GM12878 (cell line): ENCODE data around the gene RHBDD1. TPM values are rescaled to one million over a fixed set of nuclear protein-coding genes. Genes with fewer than 3 reads are reported as not detected.

Experiments used
- BACH1 ChIP-seq: fragments of 450-650 bp; IDR thresholded peaks from 2 replicates; pipeline ENCODE4 v1.6.1; 2017; ENCODE audit warnings: mild to moderate bottlenecking, borderline replicate concordance
- BRCA1 ChIP-seq: IDR thresholded peaks from 2 replicates; pipeline ENCODE4 v1.6.1; 2011; ENCODE audit warnings: low read depth, low read length, improper control_type of control experiment
- CHD4 ChIP-seq: fragments of 200-600 bp; sonication (generic); IDR thresholded peaks from 2 replicates; pipeline ENCODE4 v1.6.1; 2016; ENCODE audit warnings: mild to moderate bottlenecking
- FOXM1 ChIP-seq: IDR thresholded peaks from 2 replicates; pipeline ENCODE4 v1.6.1; 2012; ENCODE audit warnings: low read depth, mild to moderate bottlenecking, inconsistent platforms, low read length, moderate library complexity
- GATAD2B ChIP-seq: fragments of 450-650 bp; conservative IDR thresholded peaks from 2 replicates; pipeline ENCODE4 v1.6.1; 2017; ENCODE audit warnings: low read depth, mild to moderate bottlenecking, moderate library complexity
- KDM1A ChIP-seq: fragments of 200-600 bp; sonication (generic); IDR thresholded peaks from 2 replicates; pipeline ENCODE4 v1.6.1; 2016; ENCODE audit warnings: borderline replicate concordance
- MEF2A ChIP-seq: IDR thresholded peaks from 2 replicates; pipeline ENCODE4 v1.6.1; 2011; ENCODE audit warnings: low read depth, mild to moderate bottlenecking, low read length, moderate library complexity; ENCODE audit not compliant: insufficient read depth
- MTA2 ChIP-seq: fragments of 450-650 bp; IDR thresholded peaks from 2 replicates; pipeline ENCODE4 v1.6.1; 2016; ENCODE audit warnings: low read depth, mild to moderate bottlenecking, moderate library complexity
- MYB ChIP-seq: fragments of 150-350 bp; IDR thresholded peaks from 2 replicates; pipeline ENCODE4 v1.6.1; 2014; ENCODE audit warnings: mild to moderate bottlenecking, low read depth, low read length, borderline replicate concordance
- NFXL1 ChIP-seq: fragments of 450-650 bp; IDR thresholded peaks from 2 replicates; pipeline ENCODE4 v1.6.1; 2017; ENCODE audit warnings: antibody characterized with exemption, mild to moderate bottlenecking, borderline replicate concordance
- PAX8 ChIP-seq: fragments of 450-650 bp; IDR thresholded peaks from 2 replicates; pipeline ENCODE4 v1.6.1; 2017; ENCODE audit warnings: mild to moderate bottlenecking, moderate library complexity
- POLR2A ChIP-seq: IDR thresholded peaks from 2 replicates; pipeline ENCODE4 v1.6.1; 2011; ENCODE audit warnings: low read depth, mild to moderate bottlenecking, low read length
- RUNX3 ChIP-seq: IDR thresholded peaks from 2 replicates; pipeline ENCODE4 v1.6.1; 2012; ENCODE audit warnings: low read length, inconsistent platforms
- SIX5 ChIP-seq: IDR thresholded peaks from 2 replicates; pipeline ENCODE4 v1.6.1; 2011; ENCODE audit warnings: mild to moderate bottlenecking, low read depth, low read length, moderate library complexity; ENCODE audit not compliant: severe bottlenecking
- TAF1 ChIP-seq: IDR thresholded peaks from 2 replicates; pipeline ENCODE4 v1.6.1; 2011; ENCODE audit warnings: mild to moderate bottlenecking, low read depth, low read length, borderline replicate concordance
- TCF12 ChIP-seq: IDR thresholded peaks from 2 replicates; pipeline ENCODE4 v1.6.1; 2011; ENCODE audit warnings: low read depth, mild to moderate bottlenecking, low read length
- ZBED1 ChIP-seq: IDR thresholded peaks from 2 replicates; pipeline ENCODE4 v1.6.1; 2016; ENCODE audit warnings: borderline replicate concordance
- ZNF687 ChIP-seq: fragments of 450-650 bp; IDR thresholded peaks from 2 replicates; pipeline ENCODE4 v1.6.1; 2017; ENCODE audit warnings: mild to moderate bottlenecking, moderate library complexity
- ZSCAN29 ChIP-seq: fragments of 450-650 bp; IDR thresholded peaks from 2 replicates; pipeline ENCODE4 v1.6.1; 2017; ENCODE audit warnings: mild to moderate bottlenecking, moderate library complexity
- polyA plus RNA-seq, 11 experiments: library from polyadenylated mRNA; depleted of rRNA in 4 of 11; unstranded in 6 of 11; stranded (reverse) in 5 of 11; fragments of >200 nt; fragmentation: Nextera tagmentation in 4 of 11; fragmentation: Illumina TruSeq in 1 of 11; extraction: Ambion mirVana in 4 of 11; extraction: Trizol in 1 of 11; gene quantifications; 1 replicate in 1 of 11; 2 replicates in 10 of 11; pipeline versions ENCODE4 v1.2.1 to v1.2.3, GENCODE V29; 2011 to 2016; ENCODE audit warnings: inconsistent platforms in 2 of 11, missing spikeins in 2 of 11, low read depth in 1 of 11
- total RNA-seq, 4 experiments: library from RNA; depleted of rRNA in 3 of 4; stranded (reverse); fragments of >200 nt in 3 of 4; fragmentation: Illumina TruSeq in 1 of 4; extraction: Trizol in 1 of 4; gene quantifications; 2 replicates each; pipeline versions ENCODE4 v1.2.1 to v1.2.3, GENCODE V29; 2013 to 2021
- TF ChIP-seq, protein P1 (sequence below): fragments of 450-650 bp; IDR thresholded peaks from 2 replicates; pipeline ENCODE4 v1.6.1; 2017; ENCODE audit warnings: borderline replicate concordance
- TF ChIP-seq, protein P2 (sequence below): fragments of 450-650 bp; IDR thresholded peaks from 2 replicates; pipeline ENCODE4 v1.6.1; 2014; ENCODE audit warnings: mild to moderate bottlenecking
- TF ChIP-seq, protein P3 (sequence below): IDR thresholded peaks from 2 replicates; pipeline ENCODE4 v1.6.1; 2012; ENCODE audit warnings: low read depth, low read length, improper control_type of control experiment
- TF ChIP-seq, protein P4 (sequence below): IDR thresholded peaks from 2 replicates; pipeline ENCODE4 v1.6.1; 2011; ENCODE audit warnings: low read depth, mild to moderate bottlenecking, low read length, moderate library complexity, borderline replicate concordance; ENCODE audit errors: extremely low read depth

RHBDD1 gene
- total and polyA plus RNA-seq, 10 of the 15 experiments (the other 5 are each of a cell fraction or from before 2014, with no cell fraction given): 7.1 to 36.4 (median 14.7) TPM

GRCh38 chr2:226835796-226836547 lies at the start of gene RHBDD1 (continued):
- TF ChIP-seq ZNF687: peak; percentile 100
- no peak for TF ChIP-seq BRCA1
- TF ChIP-seq KDM1A: no peak
- peak; percentile 69 for TF ChIP-seq RUNX3
- no peak for TF ChIP-seq MYB
- TF ChIP-seq MTA2: peak; percentile 25; the same call in 1 of the 2 replicates
- TF ChIP-seq, protein P1, sequence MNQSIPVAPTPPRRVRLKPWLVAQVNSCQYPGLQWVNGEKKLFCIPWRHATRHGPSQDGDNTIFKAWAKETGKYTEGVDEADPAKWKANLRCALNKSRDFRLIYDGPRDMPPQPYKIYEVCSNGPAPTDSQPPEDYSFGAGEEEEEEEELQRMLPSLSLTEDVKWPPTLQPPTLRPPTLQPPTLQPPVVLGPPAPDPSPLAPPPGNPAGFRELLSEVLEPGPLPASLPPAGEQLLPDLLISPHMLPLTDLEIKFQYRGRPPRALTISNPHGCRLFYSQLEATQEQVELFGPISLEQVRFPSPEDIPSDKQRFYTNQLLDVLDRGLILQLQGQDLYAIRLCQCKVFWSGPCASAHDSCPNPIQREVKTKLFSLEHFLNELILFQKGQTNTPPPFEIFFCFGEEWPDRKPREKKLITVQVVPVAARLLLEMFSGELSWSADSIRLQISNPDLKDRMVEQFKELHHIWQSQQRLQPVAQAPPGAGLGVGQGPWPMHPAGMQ: no peak
- peak; percentile 51 for TF ChIP-seq ZBED1
- TF ChIP-seq, protein P2, sequence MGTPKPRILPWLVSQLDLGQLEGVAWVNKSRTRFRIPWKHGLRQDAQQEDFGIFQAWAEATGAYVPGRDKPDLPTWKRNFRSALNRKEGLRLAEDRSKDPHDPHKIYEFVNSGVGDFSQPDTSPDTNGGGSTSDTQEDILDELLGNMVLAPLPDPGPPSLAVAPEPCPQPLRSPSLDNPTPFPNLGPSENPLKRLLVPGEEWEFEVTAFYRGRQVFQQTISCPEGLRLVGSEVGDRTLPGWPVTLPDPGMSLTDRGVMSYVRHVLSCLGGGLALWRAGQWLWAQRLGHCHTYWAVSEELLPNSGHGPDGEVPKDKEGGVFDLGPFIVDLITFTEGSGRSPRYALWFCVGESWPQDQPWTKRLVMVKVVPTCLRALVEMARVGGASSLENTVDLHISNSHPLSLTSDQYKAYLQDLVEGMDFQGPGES: 0 out of 2 replicates have a peak, but pooled peaks have one; percentile 18
- TF ChIP-seq POLR2A: peak; percentile 98
- TF ChIP-seq CHD4: no peak
- peak; percentile 74; the same call in 1 of the 2 replicates for TF ChIP-seq BACH1
- peak; percentile 18 for TF ChIP-seq SIX5
- TF ChIP-seq, protein P3, sequence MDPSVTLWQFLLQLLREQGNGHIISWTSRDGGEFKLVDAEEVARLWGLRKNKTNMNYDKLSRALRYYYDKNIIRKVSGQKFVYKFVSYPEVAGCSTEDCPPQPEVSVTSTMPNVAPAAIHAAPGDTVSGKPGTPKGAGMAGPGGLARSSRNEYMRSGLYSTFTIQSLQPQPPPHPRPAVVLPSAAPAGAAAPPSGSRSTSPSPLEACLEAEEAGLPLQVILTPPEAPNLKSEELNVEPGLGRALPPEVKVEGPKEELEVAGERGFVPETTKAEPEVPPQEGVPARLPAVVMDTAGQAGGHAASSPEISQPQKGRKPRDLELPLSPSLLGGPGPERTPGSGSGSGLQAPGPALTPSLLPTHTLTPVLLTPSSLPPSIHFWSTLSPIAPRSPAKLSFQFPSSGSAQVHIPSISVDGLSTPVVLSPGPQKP: peak; percentile 60; the same call in 1 of the 2 replicates
- peak; percentile 23; the same call in 1 of the 2 replicates for TF ChIP-seq FOXM1
- peak; percentile 72 for TF ChIP-seq TAF1
- peak; percentile 76 for TF ChIP-seq GATAD2B
- TF ChIP-seq ZSCAN29: 0 out of 2 replicates have a peak, but pooled peaks have one; percentile 82
- TF ChIP-seq NFXL1: no peak
- TF ChIP-seq PAX8: no peak
- no peak for TF ChIP-seq TCF12
- TF ChIP-seq, protein P4, sequence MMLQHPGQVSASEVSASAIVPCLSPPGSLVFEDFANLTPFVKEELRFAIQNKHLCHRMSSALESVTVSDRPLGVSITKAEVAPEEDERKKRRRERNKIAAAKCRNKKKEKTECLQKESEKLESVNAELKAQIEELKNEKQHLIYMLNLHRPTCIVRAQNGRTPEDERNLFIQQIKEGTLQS: no peak
- TF ChIP-seq MEF2A: 0 out of 2 replicates have a peak, but pooled peaks have one; percentile 56
